HCT116 (cell line): Measurements from ENCODE around the gene GPATCH2L. TPM values are rescaled to one million over a fixed set of nuclear protein-coding genes. Genes with fewer than 3 reads are reported as not detected.

ENCODE experiments used
- ATAC-seq: fragments of 200-7000 bp; cut with Tn5 transposase; 2 replicates; pipeline ENCODE4 v1.9.1; 2020; ENCODE audit warnings: mild to moderate bottlenecking, moderate library complexity
- BruUV-seq: library from RNA; stranded (reverse); fragments of 400-500 nt; replicated peaks from 2 replicates; lab custom pipeline; 2021; lab: Mats Ljungman, UMichigan
- CTCF ChIA-PET: fragments of 300-600 bp; sonication (Branson Sonifier 250); formaldehyde crosslinking; loops from one replicate; lab custom pipeline; 2021; ENCODE audit warnings: antibody characterized with exemption; lab: Charles Lee
- POLR2A ChIA-PET: fragments of 300-600, 350-600 bp; sonication (Branson Sonifier 250); formaldehyde crosslinking; loops from one replicate; lab custom pipeline; 2021; ENCODE audit warnings: antibody characterized with exemption; lab: Charles Lee
- RAD21 ChIA-PET, 2 experiments: fragments of 300-600 bp; sonication (Branson Sonifier 250); formaldehyde crosslinking; loops; one replicate each; lab custom pipeline; 2023; ENCODE audit warnings: low total read pairs in 2 of 2; ENCODE audit not compliant: uncharacterized antibody in 2 of 2, unreplicated experiment in 2 of 2, low non-redundant PET in 1 of 2; lab: Charles Lee
- DNase-seq: peaks from one replicate; pipeline ENCODE4 v3.0.0-alpha.2; 2010; ENCODE audit warnings: low read depth, low spot score
- H2AFZ ChIP-seq: fragments of 200-600 bp; shearing (Covaris generic), sonication (generic); 2 replicates; pipeline ENCODE4 v1.6.1; 2017; ENCODE audit warnings: low read depth, mixed run types, mixed read lengths, antibody characterized with exemption, low read length; ENCODE audit not compliant: poor library complexity, severe bottlenecking
- H3K27ac ChIP-seq: 2 replicates; pipeline ENCODE4 v1.5.1; 2012; ENCODE audit warnings: low read depth, low read length
- H3K27me3 ChIP-seq: fragments of 200-600 bp; sonication (generic); 2 replicates; pipeline ENCODE4 v1.6.1; 2016; ENCODE audit warnings: mixed run types, low read length, mixed read lengths; ENCODE audit not compliant: insufficient read depth
- H3K36me3 ChIP-seq, 2 experiments: fragments of 200-500 bp in 1 of 2; fragments of 200-600 bp in 1 of 2; sonication (Bioruptor generic) in 1 of 2; sonication (generic) in 1 of 2; 2 replicates each; pipeline versions ENCODE4 v1.5.1 to v1.6.1; 2014 to 2016; ENCODE audit warnings: low read length in 2 of 2, inconsistent platforms in 1 of 2, mixed read lengths in 1 of 2, mixed run types in 1 of 2; ENCODE audit not compliant: insufficient read depth in 2 of 2, control insufficient read depth in 1 of 2
- H3K4me1 ChIP-seq, 2 experiments: fragments of 200-600 bp in 1 of 2; sonication (generic) in 1 of 2; 2 replicates each; pipeline versions ENCODE4 v1.5.1 to v1.6.1; 2012 to 2017; ENCODE audit warnings: low read length in 2 of 2, inconsistent platforms in 1 of 2, mild to moderate bottlenecking in 1 of 2, mixed read lengths in 1 of 2, mixed run types in 1 of 2, moderate library complexity in 1 of 2; ENCODE audit not compliant: insufficient read depth in 2 of 2, control insufficient read depth in 1 of 2
- H3K4me2 ChIP-seq: fragments of 200-600 bp; sonication (generic); 2 replicates; pipeline ENCODE4 v1.6.1; 2017; ENCODE audit warnings: mixed run types, low read length, mixed read lengths
- H3K4me3 ChIP-seq, 2 experiments: fragments of 200-600 bp in 1 of 2; sonication (generic) in 1 of 2; replicated peaks in 1 of 2; 2 replicates each; pipeline ENCODE4 v1.5.1; 2011 to 2016; ENCODE audit warnings: low read length in 2 of 2, control low read depth in 1 of 2, low read depth in 1 of 2, mild to moderate bottlenecking in 1 of 2, mixed read lengths in 1 of 2, mixed run types in 1 of 2
- H3K79me2 ChIP-seq: fragments of 200-600 bp; sonication (generic); 2 replicates; pipeline ENCODE4 v1.6.1; 2017; ENCODE audit warnings: mild to moderate bottlenecking, mixed run types, low read length, moderate library complexity, mixed read lengths; ENCODE audit not compliant: insufficient read depth
- H3K9ac ChIP-seq: fragments of 200-600 bp; sonication (generic); 2 replicates; pipeline ENCODE4 v1.6.1; 2016; ENCODE audit warnings: low read length, mixed read lengths
- H3K9me2 ChIP-seq: fragments of 200-600 bp; sonication (generic), shearing (Covaris generic); 2 replicates; pipeline ENCODE4 v1.6.1; 2017; ENCODE audit warnings: mixed run types, mild to moderate bottlenecking, moderate library complexity; ENCODE audit not compliant: insufficient read depth
- H3K9me3 ChIP-seq, 2 experiments: fragments of 200-500 bp in 1 of 2; fragments of 200-600 bp in 1 of 2; sonication (Bioruptor generic) in 1 of 2; sonication (generic) in 1 of 2; 2 replicates each; pipeline ENCODE4 v1.6.1; 2014 to 2017; ENCODE audit warnings: low read length in 2 of 2, mixed read lengths in 2 of 2, inconsistent platforms in 1 of 2, low read depth in 1 of 2, mild to moderate bottlenecking in 1 of 2, mixed run types in 1 of 2, moderate library complexity in 1 of 2; ENCODE audit not compliant: control insufficient read depth in 1 of 2, insufficient read depth in 1 of 2
- H4K20me1 ChIP-seq: fragments of 200-600 bp; sonication (generic), shearing (Covaris generic); 2 replicates; pipeline ENCODE4 v1.6.1; 2017; ENCODE audit warnings: mixed run types, mild to moderate bottlenecking, moderate library complexity; ENCODE audit not compliant: insufficient read depth
- CBX3 ChIP-seq: IDR thresholded peaks from 2 replicates; pipeline ENCODE4 v1.6.1; 2012; ENCODE audit warnings: low read depth
- CEBPB ChIP-seq: IDR thresholded peaks from 2 replicates; pipeline ENCODE4 v1.6.1; 2012; ENCODE audit warnings: low read depth
- EZH2phosphoT487 ChIP-seq: fragments of 200-600 bp; IDR thresholded peaks from 2 replicates; pipeline ENCODE4 v1.6.1; 2018; ENCODE audit warnings: antibody characterized with exemption, borderline replicate concordance
- POLR2AphosphoS5 ChIP-seq: IDR thresholded peaks from 2 replicates; pipeline ENCODE4 v1.6.1; 2011; ENCODE audit warnings: mild to moderate bottlenecking, low read depth, low read length, moderate library complexity
- RAD21 ChIP-seq: IDR thresholded peaks from 2 replicates; pipeline ENCODE4 v1.6.1; 2012; ENCODE audit warnings: low read depth, mild to moderate bottlenecking
- SIN3A ChIP-seq: IDR thresholded peaks from 2 replicates; pipeline ENCODE4 v1.6.1; 2012; ENCODE audit warnings: low read depth
- SP1 ChIP-seq: IDR thresholded peaks from 2 replicates; pipeline ENCODE4 v1.6.1; 2012; ENCODE audit warnings: low read depth
- YY1 ChIP-seq: IDR thresholded peaks from 2 replicates; pipeline ENCODE4 v1.6.1; 2011; ENCODE audit warnings: low read length, low read depth, moderate library complexity, mild to moderate bottlenecking; ENCODE audit not compliant: insufficient replicate concordance; ENCODE audit errors: extremely low read depth
- ZBTB33 ChIP-seq: IDR thresholded peaks from 2 replicates; pipeline ENCODE4 v1.6.1; 2011; ENCODE audit warnings: mild to moderate bottlenecking, low read length, moderate library complexity; ENCODE audit not compliant: insufficient replicate concordance; ENCODE audit errors: extremely low read depth
- ZFX ChIP-seq: fragments of 450-650 bp; IDR thresholded peaks from 2 replicates; pipeline ENCODE4 v1.6.1; 2017
- ZNF274 ChIP-seq: fragments of 200-500 bp; sonication (Bioruptor generic); IDR thresholded peaks from 2 replicates; pipeline ENCODE4 v1.6.1; 2014; ENCODE audit warnings: mild to moderate bottlenecking, low read depth, low read length, inconsistent platforms
- intact Hi-C: fragments of 100-400 bp; cut with micrococcal nuclease; formaldehyde crosslinking; loops from 2 replicates; pipeline ENCODE4 v1.10.0; 2022
- total RNA-seq: library from RNA; stranded (reverse); gene quantifications from one replicate; pipeline ENCODE4 v1.2.1, GENCODE V29; 2021; ENCODE audit not compliant: unreplicated experiment

Gene GPATCH2L
- total RNA-seq, 1 experiment from 2014 or later: 49.2 TPM

DNA sequence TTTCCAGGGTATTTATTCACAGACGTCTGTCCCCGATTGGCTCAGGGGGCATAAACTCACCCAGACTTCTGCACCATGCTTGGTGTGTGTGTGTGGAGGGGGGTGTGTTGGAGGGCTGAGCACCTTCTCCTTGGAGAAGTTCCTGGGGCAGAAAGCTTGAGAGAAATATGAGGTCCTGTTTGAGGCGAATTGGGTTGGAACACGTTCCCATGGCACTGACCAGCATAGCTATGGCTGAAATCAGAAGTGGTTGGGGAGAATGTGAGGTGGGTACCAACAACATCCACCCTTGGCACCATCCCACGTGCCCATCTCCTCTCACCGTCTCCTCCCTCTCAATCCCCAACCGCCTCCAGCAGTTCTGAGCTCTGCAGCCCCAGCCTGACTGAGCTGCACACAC, 16.0 kb upstream of the GPATCH2L start:
- Histone ChIP-seq H3K27ac (no peak overlapping the region), H3K9me3 (no peaks in the 10 kb centered on the region), H3K9me2 (no peaks in the 10 kb centered on the region), H4K20me1 (no peaks in the 10 kb centered on the region), H3K9ac (no peak overlapping the region), H3K27me3 (peaks cover 46% of the 10 kb centered on the region), H3K79me2 (no peaks in the 10 kb centered on the region), H3K36me3 (no peaks in the 10 kb centered on the region), H3K4me2 (no peak overlapping the region), H2AFZ (no peak overlapping the region), H3K4me1 (no peaks in the 10 kb centered on the region), H3K4me3 (no peak overlapping the region)
- intact Hi-C loops: no loop called here
- ChIA-PET RAD21 (no interaction called here), CTCF (no interaction called here), POLR2A (no interaction called here)
- DNase-seq (no peak), ATAC-seq (no peak)
- TF ChIP-seq CEBPB: no peak
- no peak for TF ChIP-seq EZH2phosphoT487
- no peak for TF ChIP-seq RAD21
- TF ChIP-seq SIN3A: no peak
- no peak for TF ChIP-seq POLR2AphosphoS5
- no peak for TF ChIP-seq YY1
- no peak for TF ChIP-seq CBX3
- no peak for TF ChIP-seq ZNF274
- no peak for TF ChIP-seq ZFX
- TF ChIP-seq SP1: no peak
- TF ChIP-seq ZBTB33: no peak
- BruUV-seq: no TSS peak
